HG02571 (cell line): ENCODE results near the gene POLD4.
"Not testable (repeated sequence)": the region's sequence is repeated elsewhere in the genome, so short reads cannot be mapped to it uniquely, and the experiment has no call there.

Experiments used
- ATAC-seq: cut with Tn5 transposase; IDR thresholded peaks from one replicate; pipeline ENCODE4 v1.9.1; 2021; ENCODE audit warnings: mild to moderate bottlenecking, moderate library complexity; ENCODE audit not compliant: unreplicated experiment

POLD4 gene

GRCh38 chr11:67354075-67355022 is 1.0 kb upstream of the POLD4 start:
- no peak for ATAC-seq

- peak; percentile 18 for ATAC-seq
These were observed 615 bp downstream of the POLD4 start for GRCh38 chr11:67352546-67353316.

GRCh38 chr11:67351275-67352005 is 1.9 kb downstream of the POLD4 start:
- no peak for ATAC-seq

- no peak for ATAC-seq
These were observed 3.3 kb downstream of the POLD4 start for GRCh38 chr11:67349928-67350465.

- ATAC-seq = no peak
These were observed 3.9 kb downstream of the POLD4 start for GRCh38 chr11:67349457-67349856.

- no peak for ATAC-seq
These were observed 4.3 kb downstream of the POLD4 start for GRCh38 chr11:67349036-67349435.

DNA sequence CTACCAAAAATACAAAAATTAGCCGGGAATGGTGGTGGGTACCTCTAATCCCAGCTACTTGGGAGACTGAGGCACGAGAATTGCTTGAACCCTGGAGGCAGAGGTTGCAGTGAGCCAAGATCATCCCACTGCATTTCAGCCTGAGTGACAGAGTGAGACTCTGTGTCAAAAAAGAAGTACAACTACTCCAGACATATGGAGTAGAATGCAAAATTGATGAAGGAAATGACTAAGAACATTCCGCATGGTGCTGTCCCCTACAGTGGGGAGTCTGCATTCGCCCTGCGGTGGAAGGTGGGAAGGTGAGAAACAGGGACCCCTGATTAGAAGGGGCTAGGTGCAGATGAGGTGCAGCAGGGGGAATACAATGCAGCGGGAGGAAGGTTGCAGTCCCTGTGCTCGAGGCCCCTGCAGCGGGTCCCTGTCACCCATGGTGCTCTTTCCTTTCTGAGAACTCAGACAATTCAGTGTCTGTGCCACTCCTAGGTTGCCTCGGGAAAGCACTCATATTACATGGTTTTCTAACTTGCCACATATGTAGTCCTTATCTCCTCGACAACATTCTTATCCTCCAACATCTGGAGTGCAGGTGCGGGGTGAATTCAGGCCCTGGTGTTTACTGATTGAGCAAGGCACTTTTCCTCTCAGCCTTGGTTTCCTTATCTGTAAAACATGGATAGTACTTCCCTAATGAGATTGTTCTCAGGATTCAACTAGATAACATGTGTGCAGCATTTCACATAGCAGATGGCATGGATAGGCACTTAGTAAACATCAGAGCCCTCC is 5.2 kb downstream of the POLD4 start:
- ATAC-seq = no peak

DNA sequence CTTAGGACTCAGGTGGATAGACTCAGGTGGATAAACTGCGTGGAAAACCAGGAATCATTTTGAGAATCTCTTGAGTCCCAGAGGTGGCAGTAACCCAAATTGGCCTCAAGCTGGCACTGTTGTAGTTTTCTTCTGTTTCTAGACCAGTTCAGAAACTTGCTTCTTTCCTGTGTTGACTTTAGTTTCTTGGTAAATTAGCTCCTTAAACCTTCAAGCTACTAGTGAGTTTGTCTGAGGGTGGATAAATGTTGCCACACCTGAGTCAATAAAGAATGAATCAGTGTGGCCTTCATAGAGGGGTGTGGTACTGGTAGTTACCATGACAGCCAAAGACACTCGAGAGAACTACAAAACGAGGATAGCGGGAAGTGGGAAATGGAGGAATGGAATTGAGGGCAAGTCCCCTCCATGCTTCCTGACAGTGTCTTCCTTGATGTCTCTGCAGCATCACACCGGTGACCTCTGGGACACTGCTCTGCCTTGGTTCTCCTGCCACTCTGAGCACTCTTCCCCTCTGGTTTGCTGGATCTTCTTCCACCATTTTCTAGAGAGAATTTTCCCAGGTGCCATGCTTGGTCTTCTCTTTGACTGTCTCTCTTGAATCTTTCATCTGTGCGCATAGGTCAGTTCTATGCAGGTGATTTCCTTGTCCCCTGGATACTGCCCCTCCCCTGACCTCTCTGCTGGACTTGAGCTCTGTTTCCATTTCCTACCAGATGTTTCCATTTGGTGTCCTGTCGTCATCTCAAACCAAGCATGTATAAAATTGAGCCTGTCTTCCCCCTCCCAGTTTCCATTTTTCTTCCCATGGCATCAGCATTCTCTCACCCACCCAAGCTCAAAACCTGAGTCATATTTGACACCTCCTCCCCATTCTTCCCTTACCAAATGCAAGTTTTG is 7.2 kb downstream of the POLD4 start:
- no peak for ATAC-seq

- no peak for ATAC-seq
These were observed 8.0 kb downstream of the POLD4 start for GRCh38 chr11:67345247-67345919.

DNA sequence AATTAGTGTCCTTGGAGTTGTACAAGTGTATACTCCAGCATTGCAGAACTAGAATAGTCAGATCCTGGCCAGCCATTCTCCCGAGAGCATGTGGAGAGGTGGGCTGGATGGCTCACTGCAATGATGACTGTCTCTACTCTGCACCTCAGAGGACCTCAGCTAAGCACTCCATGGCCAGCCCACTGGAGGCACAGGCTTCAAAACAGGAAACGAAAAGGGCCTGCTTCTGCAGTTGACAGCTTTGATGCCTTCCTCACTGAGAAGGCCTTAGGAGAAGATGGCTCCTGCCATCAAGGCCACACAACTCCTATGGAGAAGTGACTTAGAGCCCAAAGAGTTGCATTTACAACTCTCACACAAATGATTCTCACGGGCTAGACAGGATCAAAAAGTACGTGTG is 9.1 kb downstream of the POLD4 start:
- ATAC-seq = no peak

- ATAC-seq = no peak
These were observed 16.1 kb downstream of the POLD4 start for GRCh38 chr11:67337257-67337656.

DNA sequence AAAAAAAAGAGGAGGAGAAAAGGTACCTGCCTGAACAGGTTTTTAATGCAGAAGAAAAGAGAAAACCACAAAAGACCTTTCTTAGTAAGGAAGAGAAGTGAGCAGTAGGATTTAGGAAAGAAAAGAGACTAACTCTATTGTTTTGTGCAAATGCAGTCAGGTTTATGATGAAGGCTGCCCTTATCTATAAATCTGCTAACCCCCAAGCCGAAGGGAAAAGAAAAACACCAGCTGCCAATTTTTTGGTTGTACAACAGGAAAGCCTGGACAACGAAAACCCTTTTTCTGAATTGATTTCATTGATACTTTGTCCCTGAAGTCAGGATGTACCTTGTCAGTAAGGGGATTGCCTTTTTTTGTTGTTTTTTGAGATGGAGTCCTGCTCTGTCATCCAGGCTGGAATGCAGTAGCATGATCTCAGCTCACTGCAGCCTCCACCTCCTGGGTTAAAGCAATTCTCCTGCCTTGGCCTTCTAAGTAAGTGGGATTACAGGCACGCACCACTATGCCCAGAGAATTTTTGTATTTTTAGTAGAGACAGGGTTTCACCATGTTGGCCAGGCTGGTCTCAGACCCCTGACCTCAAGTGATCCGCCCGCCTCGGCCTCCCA is 21.2 kb downstream of the POLD4 start:
- ATAC-seq = no peak

DNA sequence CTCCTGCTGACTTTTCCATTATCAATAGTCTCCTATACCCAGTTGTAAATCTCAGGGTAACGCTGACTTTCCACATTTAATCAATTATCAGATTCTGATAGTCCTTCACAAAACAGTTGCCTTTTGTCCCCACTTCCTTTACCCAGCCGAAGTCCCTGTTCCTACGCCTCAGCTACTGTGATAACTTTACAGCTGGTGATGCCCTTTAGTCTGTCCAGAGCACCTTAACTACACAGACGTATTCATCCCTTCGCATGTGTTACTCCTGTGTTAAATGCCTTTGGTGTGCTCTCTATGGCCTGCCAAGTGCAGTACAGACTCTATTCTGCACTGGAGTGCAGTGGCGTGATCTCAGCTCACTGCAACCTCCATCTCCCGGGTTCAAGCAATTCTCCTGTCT is 29.8 kb downstream of the POLD4 start:
- ATAC-seq = no peak

DNA sequence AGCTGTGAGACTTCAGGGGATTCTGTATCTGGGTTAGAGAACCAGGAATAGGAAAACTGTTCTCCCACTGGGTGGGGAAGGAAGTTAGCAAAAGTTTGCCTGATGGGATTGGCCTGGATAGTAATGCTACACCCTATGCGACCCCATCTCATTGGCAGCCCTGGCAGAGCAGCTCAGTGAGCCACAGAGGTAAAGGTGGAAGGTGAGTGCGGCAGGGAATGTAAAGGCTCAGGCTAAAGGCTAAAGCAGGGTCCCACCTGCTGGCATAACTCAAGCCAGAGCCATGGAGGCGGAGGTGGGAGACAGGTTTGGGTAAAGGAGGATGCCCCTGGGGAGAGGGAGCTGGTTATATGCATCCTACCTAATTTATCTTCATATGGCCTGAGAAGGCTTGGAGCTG is 31.3 kb downstream of the POLD4 start:
- ATAC-seq = no peak

DNA sequence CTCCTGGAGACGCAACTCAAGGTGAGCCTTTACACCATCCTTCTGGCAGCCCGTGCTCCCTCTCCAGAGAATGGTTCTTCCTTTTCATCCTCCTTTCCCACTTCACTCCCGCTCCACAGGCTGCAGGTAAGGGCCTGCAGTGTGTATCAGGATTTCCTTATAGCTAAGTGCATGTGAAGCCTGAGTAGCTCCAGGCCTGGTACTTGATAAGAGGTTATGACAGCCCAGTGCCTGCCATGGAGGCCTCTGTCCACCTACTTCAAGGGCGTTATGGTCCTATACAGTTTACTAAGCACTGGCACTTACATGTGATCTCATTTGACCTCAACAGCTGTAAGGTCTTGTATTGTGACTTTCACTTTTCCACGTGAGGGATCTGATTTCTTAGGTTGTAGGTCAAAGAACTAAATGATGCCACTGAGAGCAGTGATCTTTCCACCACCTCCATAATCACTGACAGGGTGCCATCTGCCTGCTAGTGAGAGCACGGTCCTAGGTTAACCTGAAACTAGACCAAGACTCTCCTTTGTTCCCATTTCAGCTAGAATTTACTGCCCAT is 32.0 kb downstream of the POLD4 start:
- no peak for ATAC-seq

DNA sequence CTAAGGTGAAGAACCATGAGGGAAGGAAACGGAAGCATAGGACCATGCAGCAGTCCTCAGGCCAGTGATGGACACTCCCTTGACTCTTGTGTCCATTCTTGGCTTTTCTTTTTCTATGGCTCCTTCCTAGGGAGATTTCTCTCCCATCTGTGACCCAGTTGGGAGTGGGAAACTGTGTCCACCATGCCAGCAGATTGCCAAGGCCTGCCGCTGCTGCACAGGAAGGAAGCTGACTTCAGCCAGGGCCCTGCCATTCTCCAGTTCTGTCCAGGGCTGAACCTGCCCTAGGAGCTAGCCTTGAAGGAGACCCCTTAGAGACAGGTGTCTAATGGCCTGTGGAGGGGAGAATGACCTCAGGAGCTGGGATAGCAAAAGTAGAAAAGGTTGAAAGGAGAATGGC is 32.7 kb downstream of the POLD4 start:
- no peak for ATAC-seq

GRCh38 chr11:67320011-67320410 is 33.3 kb downstream of the POLD4 start:
- no peak for ATAC-seq

DNA sequence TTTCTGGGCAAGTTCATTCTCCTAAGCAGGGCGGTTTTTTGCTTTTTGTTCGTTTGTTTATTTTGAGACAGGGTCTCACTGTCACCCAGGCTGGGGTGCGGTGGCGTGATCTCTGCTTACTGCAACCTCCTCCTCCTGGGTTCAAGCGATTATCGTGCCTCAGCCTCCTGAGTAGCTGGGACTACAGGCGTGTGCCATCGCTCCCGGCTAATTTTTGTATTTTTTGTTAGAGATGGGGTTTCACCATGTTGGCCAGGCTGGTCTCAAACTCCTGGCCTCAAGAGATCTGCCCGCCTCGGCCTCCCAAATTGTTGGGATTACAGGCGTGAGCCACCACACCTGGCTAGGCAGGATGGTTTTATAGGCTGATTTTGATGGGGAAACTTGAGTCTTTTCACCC is 34.5 kb downstream of the POLD4 start:
- not testable (repeated sequence) for ATAC-seq
